Fibroblast of lung (primary cell): ENCODE data around the gene MIEF1. TPM values are rescaled to one million over a fixed set of nuclear protein-coding genes. Genes with fewer than 3 reads are reported as not detected.

Experiments
- DNase-seq, 2 donors: peaks; one replicate each; pipeline versions ENCODE4 v3.0.0 to v3.0.0-alpha.2; 2010; ENCODE audit warnings: low read depth in 2 of 2
- H2AFZ ChIP-seq: 2 replicates; pipeline ENCODE4 v1.5.1; 2012; ENCODE audit warnings: low read length, control low read depth, inconsistent platforms
- H3K27ac ChIP-seq: 2 replicates; pipeline ENCODE4 v1.5.1; 2011; ENCODE audit warnings: low read length, control low read depth; ENCODE audit not compliant: insufficient read depth
- H3K27me3 ChIP-seq: 2 replicates; pipeline ENCODE4 v1.5.1; 2011; ENCODE audit warnings: mild to moderate bottlenecking, low read length; ENCODE audit not compliant: control insufficient read depth, insufficient read depth
- H3K36me3 ChIP-seq: 2 replicates; pipeline ENCODE4 v1.5.1; 2011; ENCODE audit warnings: low read length; ENCODE audit not compliant: control insufficient read depth, insufficient read depth
- H3K4me1 ChIP-seq: 2 replicates; pipeline ENCODE4 v1.5.1; 2011; ENCODE audit warnings: low read length; ENCODE audit not compliant: control insufficient read depth, insufficient read depth; ENCODE audit errors: extremely low read depth
- H3K4me2 ChIP-seq: 2 replicates; pipeline ENCODE4 v1.5.1; 2011; ENCODE audit warnings: low read length, control low read depth; ENCODE audit not compliant: insufficient read depth; ENCODE audit errors: extremely low read depth
- H3K4me3 ChIP-seq, 4 experiments: fragments of 200-600 bp in 1 of 4; sonication (generic) in 1 of 4; replicated peaks in 1 of 4; 2 replicates each; pipeline ENCODE4 v1.5.1; 2011 to 2016; ENCODE audit warnings: low read length in 4 of 4, low read depth in 3 of 4, mild to moderate bottlenecking in 3 of 4, control low read depth in 2 of 4, inconsistent platforms in 1 of 4, mixed read lengths in 1 of 4; ENCODE audit not compliant: insufficient read depth in 1 of 4; ENCODE audit errors: control extremely low read depth in 1 of 4
- H3K79me2 ChIP-seq: 2 replicates; pipeline ENCODE4 v1.5.1; 2012; ENCODE audit warnings: mild to moderate bottlenecking, low read length, inconsistent platforms; ENCODE audit not compliant: control insufficient read depth, insufficient read depth
- H3K9ac ChIP-seq: 2 replicates; pipeline ENCODE4 v1.5.1; 2011; ENCODE audit warnings: mild to moderate bottlenecking, low read length, control low read depth; ENCODE audit not compliant: insufficient read depth
- H3K9me3 ChIP-seq: 2 replicates; pipeline ENCODE4 v1.5.1; 2012; ENCODE audit warnings: low read depth, low read length; ENCODE audit not compliant: control insufficient read depth, insufficient read depth
- H4K20me1 ChIP-seq: 2 replicates; pipeline ENCODE4 v1.5.1; 2011; ENCODE audit warnings: low read length; ENCODE audit not compliant: control insufficient read depth, insufficient read depth; ENCODE audit errors: extremely low read depth
- EZH2 ChIP-seq: IDR thresholded peaks from 2 replicates; pipeline ENCODE4 v1.5.1; 2012; ENCODE audit warnings: low read length, control low read depth, mild to moderate bottlenecking; ENCODE audit errors: missing control alignments
- polyA plus RNA-seq, 2 donors: library from polyadenylated mRNA; depleted of rRNA in 1 of 2; stranded (reverse) in 1 of 2; unstranded in 1 of 2; fragments of >200 nt; gene quantifications; 2 replicates each; pipeline ENCODE4 v1.2.1, GENCODE V29; 2011 to 2012; ENCODE audit warnings: missing spikeins in 1 of 2
- total RNA-seq: library from RNA; depleted of rRNA; stranded (reverse); fragments of >200 nt; gene quantifications from 2 replicates; pipeline ENCODE4 v1.2.1, GENCODE V29; 2014
- TF ChIP-seq, protein P1 (sequence below), 2 donors: IDR thresholded peaks in 1 of 2; conservative IDR thresholded peaks in 1 of 2; 1 replicate in 1 of 2; 2 replicates in 1 of 2; pipeline ENCODE4 v1.5.1; 2011 to 2012; ENCODE audit warnings: low read length in 2 of 2, control low read depth in 1 of 2, inconsistent platforms in 1 of 2, low read depth in 1 of 2, mild to moderate bottlenecking in 1 of 2

Gene MIEF1
- total and polyA plus RNA-seq, 2 donors (not counting 1 experiment from before 2014, with no cell fraction given), result 16.8 to 19.0 TPM

GRCh38 chr22:39559456-39560105 lies 57.5 kb downstream of the MIEF1 start:
- no peak for DNase-seq
- no peaks in the 10 kb centered on the region for H3K9me3 ChIP-seq
- no peaks in the 10 kb centered on the region for H3K4me1 ChIP-seq
- no peaks in the 10 kb centered on the region for H3K79me2 ChIP-seq
- H3K4me2 ChIP-seq, result no peak overlapping the region
- H3K27ac ChIP-seq, result no peak overlapping the region
- H3K36me3 ChIP-seq, result no peaks in the 10 kb centered on the region
- H4K20me1 ChIP-seq, result no peaks in the 10 kb centered on the region
- H3K9ac ChIP-seq, result no peak overlapping the region
- H3K4me3 ChIP-seq, result no peak overlapping the region
- no peak for TF ChIP-seq EZH2
- TF ChIP-seq, protein P1, sequence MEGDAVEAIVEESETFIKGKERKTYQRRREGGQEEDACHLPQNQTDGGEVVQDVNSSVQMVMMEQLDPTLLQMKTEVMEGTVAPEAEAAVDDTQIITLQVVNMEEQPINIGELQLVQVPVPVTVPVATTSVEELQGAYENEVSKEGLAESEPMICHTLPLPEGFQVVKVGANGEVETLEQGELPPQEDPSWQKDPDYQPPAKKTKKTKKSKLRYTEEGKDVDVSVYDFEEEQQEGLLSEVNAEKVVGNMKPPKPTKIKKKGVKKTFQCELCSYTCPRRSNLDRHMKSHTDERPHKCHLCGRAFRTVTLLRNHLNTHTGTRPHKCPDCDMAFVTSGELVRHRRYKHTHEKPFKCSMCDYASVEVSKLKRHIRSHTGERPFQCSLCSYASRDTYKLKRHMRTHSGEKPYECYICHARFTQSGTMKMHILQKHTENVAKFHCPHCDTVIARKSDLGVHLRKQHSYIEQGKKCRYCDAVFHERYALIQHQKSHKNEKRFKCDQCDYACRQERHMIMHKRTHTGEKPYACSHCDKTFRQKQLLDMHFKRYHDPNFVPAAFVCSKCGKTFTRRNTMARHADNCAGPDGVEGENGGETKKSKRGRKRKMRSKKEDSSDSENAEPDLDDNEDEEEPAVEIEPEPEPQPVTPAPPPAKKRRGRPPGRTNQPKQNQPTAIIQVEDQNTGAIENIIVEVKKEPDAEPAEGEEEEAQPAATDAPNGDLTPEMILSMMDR (conservative IDR thresholded peaks at IDR 0.05 in 1 of 2, IDR thresholded peaks at IDR 0.05 in 1 of 2; ENCODE audit: low read depth in 1 of 2, low read length in 2 of 2), result peak; percentile 14 to 39
- H2AFZ ChIP-seq, result no peak overlapping the region
- H3K27me3 ChIP-seq, result peaks cover 38% of the 10 kb centered on the region

DNA sequence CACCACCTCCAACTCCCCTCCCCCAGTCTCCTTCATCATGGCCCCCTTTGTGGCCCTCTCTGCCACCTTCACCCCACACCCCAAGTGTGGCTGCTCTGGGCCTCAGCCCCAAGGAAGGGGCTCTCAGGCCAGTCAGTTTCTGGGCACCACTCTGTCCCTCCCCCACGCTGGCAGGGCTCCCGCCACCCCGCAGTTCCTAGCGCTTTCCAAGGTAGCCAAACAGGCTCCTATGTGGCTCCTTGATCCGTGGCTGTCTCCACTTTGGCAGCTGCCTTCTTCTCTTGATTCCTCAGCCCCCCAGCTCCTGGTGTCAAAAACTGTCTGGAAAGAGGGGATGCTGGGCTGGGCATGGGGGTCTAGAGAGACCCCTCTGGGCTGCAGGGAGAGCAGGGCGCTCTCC lies 58.0 kb downstream of the MIEF1 start:
- Histone ChIP-seq H3K27me3 (peaks cover 38% of the 10 kb centered on the region), H3K9ac (no peak overlapping the region), H3K9me3 (no peaks in the 10 kb centered on the region), H3K4me3 (no peak overlapping the region), H3K36me3 (no peaks in the 10 kb centered on the region), H3K79me2 (no peaks in the 10 kb centered on the region), H3K4me1 (no peaks in the 10 kb centered on the region), H2AFZ (no peak overlapping the region), H3K4me2 (no peak overlapping the region), H3K27ac (no peak overlapping the region), H4K20me1 (no peaks in the 10 kb centered on the region)
- no peak for DNase-seq
- no peak for TF ChIP-seq EZH2
- TF ChIP-seq, protein P1 (conservative IDR thresholded peaks at IDR 0.05 in 1 of 2, IDR thresholded peaks at IDR 0.05 in 1 of 2; ENCODE audit: low read depth in 1 of 2, low read length in 2 of 2), result no peak

DNA sequence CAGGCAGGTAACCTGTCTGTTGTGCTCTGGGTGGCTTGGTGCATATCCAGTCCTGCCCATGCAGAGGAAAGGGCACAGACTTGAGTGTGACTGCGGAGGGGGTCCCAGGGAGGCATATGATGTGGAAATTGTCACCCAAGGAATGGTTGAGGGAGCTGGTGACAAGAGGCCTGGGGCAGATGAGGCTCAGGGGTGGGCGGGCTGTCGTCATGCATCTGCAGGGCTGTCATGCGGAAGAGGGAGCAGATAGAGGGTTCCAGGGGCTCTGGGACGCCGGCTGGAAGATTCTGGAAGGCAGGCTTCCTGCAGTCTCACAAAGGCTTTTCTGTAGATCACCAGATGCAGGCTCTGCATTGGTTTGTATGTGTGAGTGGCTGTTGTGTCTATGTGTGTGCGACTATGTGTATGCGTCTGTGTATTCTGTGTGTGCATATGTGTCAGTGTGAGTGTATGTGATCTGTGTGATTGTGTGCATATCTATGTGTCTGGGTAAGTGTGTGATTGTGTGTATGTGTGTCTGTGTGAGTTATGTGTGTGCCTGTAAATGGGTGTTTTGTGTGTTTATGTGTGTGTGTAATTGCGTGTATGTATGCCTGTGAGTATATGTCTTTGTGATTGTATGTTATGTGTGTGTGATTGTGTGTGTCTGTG lies 60.9 kb downstream of the MIEF1 start:
- Histone ChIP-seq H3K4me1 (no peaks in the 10 kb centered on the region), H4K20me1 (no peaks in the 10 kb centered on the region), H3K4me2 (no peak overlapping the region), H3K27me3 (peaks cover 19% of the 10 kb centered on the region), H3K79me2 (no peaks in the 10 kb centered on the region), H3K9ac (no peak overlapping the region), H3K27ac (no peak overlapping the region), H3K4me3 (no peak overlapping the region), H3K36me3 (no peaks in the 10 kb centered on the region), H2AFZ (no peak overlapping the region), H3K9me3 (no peaks in the 10 kb centered on the region)
- TF ChIP-seq EZH2, result no peak
- TF ChIP-seq, protein P1 (conservative IDR thresholded peaks at IDR 0.05 in 1 of 2, IDR thresholded peaks at IDR 0.05 in 1 of 2; ENCODE audit: low read depth in 1 of 2, low read length in 2 of 2), result no peak
- no peak for DNase-seq
